Right kidney (tissue), 9 donors: ENCODE measurements around the gene VPS26A.

Source experiments
- DNase-seq: peaks from one replicate; pipeline ENCODE4 v3.0.0-alpha.2; 2016
- long read RNA-seq, 8 donors: transcript quantifications; one replicate each; lab custom pipeline, GENCODE V29; 2026

Gene VPS26A
- long read RNA-seq, donor 1, transcript VPS26A-201 (9 exons, 2,697 nt): major isoform, 14 of 31 reads
- long read RNA-seq, donor 1, partial matches to known transcripts: 17 of 31 reads
- long read RNA-seq, donor 1, other reads (novel, unspliced or antisense): 0 of 31 reads
- long read RNA-seq, donor 2, transcript VPS26A-201 (9 exons, 2,697 nt): major isoform, 12 of 29 reads
- long read RNA-seq, donor 2, partial matches to known transcripts: 17 of 29 reads
- long read RNA-seq, donor 2, other reads (novel, unspliced or antisense): 0 of 29 reads
- long read RNA-seq, donor 3, transcript VPS26A-201 (9 exons, 2,697 nt): major isoform, 11 of 19 reads
- long read RNA-seq, donor 3, partial matches to known transcripts: 8 of 19 reads
- long read RNA-seq, donor 3, other reads (novel, unspliced or antisense): 0 of 19 reads
- long read RNA-seq, donor 4, transcript VPS26A-201 (9 exons, 2,697 nt): major isoform, 26 of 60 reads
- long read RNA-seq, donor 4, partial matches to known transcripts: 33 of 60 reads
- long read RNA-seq, donor 4, other reads (novel, unspliced or antisense): 0 of 60 reads
- long read RNA-seq, donor 5, transcript VPS26A-201 (9 exons, 2,697 nt): major isoform, 21 of 40 reads
- long read RNA-seq, donor 5, partial matches to known transcripts: 19 of 40 reads
- long read RNA-seq, donor 5, other reads (novel, unspliced or antisense): 0 of 40 reads
- long read RNA-seq, donor 6, transcript VPS26A-201 (9 exons, 2,697 nt): major isoform, 17 of 26 reads
- long read RNA-seq, donor 6, partial matches to known transcripts: 9 of 26 reads
- long read RNA-seq, donor 6, other reads (novel, unspliced or antisense): 0 of 26 reads
- long read RNA-seq, donor 7, transcript VPS26A-201 (9 exons, 2,697 nt): major isoform, 35 of 52 reads
- long read RNA-seq, donor 7, partial matches to known transcripts: 16 of 52 reads
- long read RNA-seq, donor 7, other reads (novel, unspliced or antisense): 0 of 52 reads
- long read RNA-seq, donor 8, transcript VPS26A-201 (9 exons, 2,697 nt): major isoform, 24 of 40 reads
- long read RNA-seq, donor 8, partial matches to known transcripts: 16 of 40 reads
- long read RNA-seq, donor 8, other reads (novel, unspliced or antisense): 0 of 40 reads

GRCh38 chr10:69123747-69124562 is at the start of gene VPS26A:
Gene VPS26A, plus strand, starts transcription at chr10:69124178. Its CDS starts 100 bp downstream, at chr10:69124278.
- peak; percentile 100 for DNase-seq

DNA sequence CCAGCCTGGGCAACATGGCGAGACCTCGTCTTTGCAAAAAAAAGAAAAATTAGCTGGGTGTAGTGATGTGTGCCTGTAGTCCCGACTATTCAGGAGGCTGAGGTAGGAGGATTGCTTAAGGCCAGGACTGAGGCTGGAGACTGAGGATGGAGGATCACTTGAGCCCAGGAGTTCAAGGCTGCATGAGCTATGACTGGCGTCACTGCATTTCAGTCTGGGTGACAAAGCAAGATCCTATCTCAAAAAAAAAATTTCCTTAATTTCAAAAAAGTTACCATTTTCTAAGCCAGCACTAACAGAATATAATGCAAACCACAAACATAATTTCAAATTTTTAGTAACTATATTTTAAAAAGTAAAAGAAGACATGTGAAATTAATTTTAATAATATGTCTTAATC is 49.4 kb upstream of the VPS26A start:
- DNase-seq: no peak

GRCh38 chr10:69075431-69075830 is 48.5 kb upstream of the VPS26A start:
- DNase-seq: no peak

DNA sequence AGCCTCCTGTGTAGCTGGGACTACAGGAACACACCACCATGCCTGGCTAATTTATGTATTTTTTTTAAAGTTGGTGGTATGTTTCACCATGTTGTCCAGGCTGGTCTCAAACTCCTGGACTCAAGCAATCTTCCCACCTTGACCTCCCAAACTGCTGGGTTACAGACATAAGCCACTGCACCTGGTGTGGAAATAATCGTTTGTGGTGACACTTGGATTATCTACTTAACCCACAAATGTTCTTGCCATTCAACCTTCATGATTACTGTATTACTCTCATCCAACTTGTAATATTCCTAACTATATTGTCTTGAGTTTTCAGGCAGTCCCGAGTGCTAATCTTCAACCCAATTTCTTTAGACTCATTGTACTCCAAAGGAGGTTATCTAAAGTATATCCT is 45.7 kb upstream of the VPS26A start:
- DNase-seq: no peak

DNA sequence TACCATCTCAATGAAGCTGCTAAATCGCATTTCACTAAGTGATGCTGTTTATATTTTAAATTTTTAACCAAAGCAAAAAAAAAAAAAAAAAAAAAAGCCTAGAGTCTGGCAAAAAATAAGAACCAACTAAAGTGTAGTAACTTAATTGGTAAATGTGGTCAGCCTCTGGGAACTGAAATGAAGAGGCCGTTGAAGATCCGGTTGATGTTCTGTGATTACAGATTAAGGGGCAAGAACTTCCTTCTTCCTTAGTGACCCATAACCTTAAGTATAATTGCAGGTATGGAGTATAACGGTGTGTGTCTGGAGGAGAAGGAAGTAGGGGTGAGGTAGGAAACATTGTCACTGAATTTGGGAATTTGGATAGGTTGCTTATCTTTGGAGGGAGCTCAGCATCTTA is 43.8 kb upstream of the VPS26A start:
- no peak for DNase-seq

DNA sequence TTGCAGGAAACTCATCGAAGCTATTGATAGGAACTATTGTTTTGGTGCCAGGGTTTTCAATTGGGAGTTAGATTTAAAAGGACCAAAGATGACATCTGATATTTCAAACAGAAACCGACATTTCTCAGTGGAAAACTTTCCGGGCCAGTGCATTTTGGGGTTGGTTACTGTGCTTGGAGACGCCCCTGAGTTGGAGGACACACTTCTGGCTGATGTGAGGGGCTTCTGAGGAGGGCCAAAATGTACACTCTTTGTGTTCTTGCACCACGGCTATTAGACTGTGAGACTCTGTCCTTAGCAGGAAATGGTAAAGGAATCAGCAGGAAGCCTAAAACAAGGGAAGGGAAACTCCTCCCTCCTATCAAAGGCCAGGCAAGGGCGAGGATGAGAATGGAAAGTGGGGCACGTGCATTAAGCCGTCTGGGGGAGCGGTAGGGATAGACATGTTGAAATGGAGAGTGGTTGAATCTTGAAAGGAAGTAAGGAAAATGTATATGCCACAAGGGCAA is 37.9 kb upstream of the VPS26A start:
- no peak for DNase-seq

DNA sequence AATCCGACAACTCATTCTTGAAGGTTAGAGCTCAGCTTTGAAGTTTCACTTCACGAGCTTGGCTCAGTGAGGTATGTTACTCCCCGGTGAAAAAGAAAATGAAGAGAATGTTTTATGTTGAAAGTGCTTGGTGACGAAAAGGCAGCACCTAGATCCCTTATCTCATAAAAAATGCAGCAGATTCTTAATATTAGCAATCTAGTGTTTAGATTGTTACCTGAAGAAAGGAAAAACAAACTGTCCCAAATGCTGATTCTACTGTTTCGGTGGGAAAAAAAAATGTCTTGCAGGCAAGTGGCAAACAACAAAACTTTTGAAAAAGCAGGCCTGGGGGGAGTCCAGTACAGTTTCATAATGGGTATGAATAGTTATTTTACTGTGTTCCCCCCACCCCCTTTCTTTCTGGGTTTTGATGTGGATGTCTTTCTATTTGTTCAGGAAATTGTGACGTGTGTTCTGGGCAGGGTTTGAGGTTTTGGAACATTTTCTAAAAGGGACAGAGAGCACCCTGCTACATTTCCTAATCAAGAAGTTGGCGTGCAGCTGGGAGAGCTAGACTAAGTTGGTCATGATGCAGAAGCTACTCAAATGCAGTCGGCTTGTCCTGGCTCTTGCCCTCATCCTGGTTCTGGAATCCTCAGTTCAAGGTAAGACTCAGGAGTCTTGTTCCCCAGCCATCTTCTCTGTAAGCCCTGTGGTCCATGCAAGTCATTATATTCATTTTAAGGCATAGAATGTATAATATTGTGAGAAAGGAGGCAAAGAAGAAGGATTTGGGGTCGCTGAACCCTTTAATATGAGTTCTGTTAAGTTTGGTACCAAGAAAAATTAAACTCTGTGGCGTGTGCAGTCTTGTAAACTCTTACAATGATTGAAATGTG is 36.1 kb upstream of the VPS26A start, which contains the start of gene SRGN:
Gene SRGN (plus strand): TSS at position 514 of the 881 bp plus-strand sequence. CDS start 55 bp downstream, at position 569.
- DNase-seq: no peak

GRCh38 chr10:69088471-69088769 is 35.6 kb upstream of the VPS26A start:
- DNase-seq: no peak

DNA sequence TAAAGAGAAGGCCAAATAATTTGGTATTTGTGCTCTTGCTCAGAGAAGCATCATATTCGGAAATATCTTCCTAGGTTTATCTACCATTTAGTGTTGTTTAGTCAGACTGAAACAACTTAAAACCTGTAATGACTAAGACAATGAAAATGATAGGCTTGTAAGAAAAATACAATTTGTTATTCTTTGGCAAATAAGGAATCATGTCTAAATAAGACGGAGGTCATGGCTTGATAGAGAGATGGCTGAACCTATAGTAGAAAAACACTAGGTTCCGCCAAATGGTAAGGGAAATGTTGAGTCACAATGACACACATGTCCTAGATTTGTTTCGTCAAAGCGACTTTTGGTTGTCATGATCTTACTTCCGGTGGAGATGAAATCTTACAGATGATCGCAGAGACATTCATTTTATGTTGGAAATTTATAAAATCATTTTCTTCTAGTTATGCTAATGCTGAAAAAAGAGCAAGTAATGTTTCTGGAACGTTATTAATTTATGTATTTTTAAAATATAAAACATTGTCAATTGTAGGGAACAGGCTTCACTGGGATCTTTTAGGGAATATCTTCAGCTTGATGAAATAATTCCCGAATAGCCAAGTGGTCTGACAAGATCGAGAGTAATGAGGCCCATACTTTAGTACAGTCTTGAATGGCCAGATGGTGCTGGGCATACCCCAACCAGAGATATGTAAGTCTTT is 35.0 kb upstream of the VPS26A start:
- no peak for DNase-seq

GRCh38 chr10:69089638-69090599 is 34.1 kb upstream of the VPS26A start:
- no peak for DNase-seq

- DNase-seq: no peak
These were observed 33.3 kb upstream of the VPS26A start for GRCh38 chr10:69090685-69091084.

GRCh38 chr10:69091143-69091651 is 32.8 kb upstream of the VPS26A start:
- DNase-seq: no peak

DNA sequence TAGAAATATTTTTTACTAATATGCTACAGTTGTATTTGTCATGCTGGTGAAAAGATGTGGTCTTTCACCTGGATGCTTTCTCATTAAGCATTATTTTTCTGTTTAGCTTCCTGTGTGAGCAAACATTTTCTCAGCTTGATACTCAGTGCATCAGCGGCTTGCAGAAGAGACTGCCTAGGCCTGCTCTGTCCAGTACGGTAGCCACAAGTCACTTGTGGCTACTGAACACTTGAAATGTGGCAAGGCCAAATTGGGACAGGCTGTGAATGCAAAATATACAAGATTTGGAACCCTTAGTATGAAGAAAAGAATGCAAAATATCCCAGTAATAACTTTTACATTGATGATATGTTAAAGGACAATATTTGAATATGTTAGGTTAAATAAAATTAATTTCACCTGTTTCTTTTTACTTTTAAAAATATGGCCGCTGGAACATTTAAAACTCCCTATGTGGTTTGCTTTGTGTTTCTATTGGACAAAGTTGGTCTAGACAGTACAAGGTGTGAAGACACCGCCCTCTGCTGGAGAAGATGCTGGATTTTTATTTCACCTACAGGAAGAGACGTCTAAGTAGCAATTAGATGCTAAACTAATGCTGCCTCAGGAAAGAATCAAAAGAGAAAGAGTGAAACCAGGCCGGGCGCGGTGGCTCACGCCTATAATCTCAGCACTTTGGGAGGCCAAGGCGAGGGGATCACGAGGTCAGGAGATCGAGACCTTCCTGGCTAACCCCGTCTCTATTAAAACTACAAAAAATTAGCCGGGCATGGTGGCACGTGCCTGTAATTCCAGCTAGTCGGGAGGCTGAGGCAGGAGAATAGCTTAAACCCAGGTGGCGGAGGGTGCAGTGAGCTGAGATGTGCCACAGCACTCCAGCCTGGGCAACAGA is 30.8 kb upstream of the VPS26A start:
- peak; percentile 29 for DNase-seq

- no peak for DNase-seq
These were observed 30.0 kb upstream of the VPS26A start for GRCh38 chr10:69093933-69094332.

DNA sequence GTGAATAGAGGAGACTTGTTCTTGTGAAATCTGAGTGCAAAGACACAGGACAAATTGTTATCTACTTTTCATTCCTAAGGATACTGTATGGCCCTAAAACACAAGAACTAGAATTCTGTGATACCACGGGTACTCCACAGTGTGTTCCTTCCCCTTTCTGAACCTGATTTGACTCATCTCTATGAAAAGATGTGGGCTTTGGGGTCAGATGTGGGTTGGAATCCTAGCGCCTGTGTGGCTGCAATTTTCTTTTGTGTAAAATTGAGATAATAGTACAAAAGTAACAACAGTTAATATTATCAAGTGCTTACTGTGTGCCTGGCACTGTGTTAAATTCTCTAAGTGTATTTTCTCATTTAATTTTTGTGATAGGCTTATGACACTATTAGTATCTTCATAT is 27.9 kb upstream of the VPS26A start:
- DNase-seq: no peak

GRCh38 chr10:69097729-69098128 is 26.2 kb upstream of the VPS26A start:
- no peak for DNase-seq

DNA sequence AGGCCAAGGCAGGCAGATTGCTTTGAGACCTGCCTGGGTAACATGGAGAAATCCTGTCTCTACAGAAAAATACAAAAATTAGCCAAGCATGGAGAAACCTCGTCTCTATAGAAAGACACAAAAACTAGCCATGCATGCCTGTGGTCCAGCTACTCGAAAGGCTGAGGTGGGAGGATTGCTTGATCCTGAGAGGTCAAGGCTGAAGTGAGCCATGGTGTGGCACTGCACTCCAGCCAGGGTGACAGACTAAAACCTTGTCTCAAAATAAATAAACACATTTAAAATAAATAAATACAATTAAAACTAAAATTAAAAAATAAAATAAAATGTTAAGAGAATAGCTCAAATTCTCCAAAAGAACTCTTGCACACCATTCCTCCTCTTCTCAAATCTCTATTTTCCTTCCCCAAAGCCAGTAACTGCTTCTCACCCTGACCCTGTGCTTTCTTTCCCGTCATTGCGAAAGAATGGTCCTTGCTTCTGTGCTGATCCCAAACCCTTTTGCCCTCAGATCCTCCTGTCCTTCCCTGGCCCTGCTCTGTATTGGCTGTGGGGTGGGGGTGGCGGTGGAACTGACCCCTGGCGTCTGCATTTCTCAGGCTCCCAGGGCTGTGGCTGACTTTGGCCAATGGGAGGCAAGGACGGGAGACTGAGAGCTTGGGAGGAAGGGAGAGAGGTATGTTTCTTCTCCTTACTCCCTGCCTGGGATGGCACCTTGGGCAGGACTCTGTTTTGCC is 23.7 kb upstream of the VPS26A start:
- no peak for DNase-seq
